Activated CD8-positive, alpha-beta T cell treated with anti-CD3 and anti-CD28 coated beads, Interleukin-2, amount 10 ng/mL, durations not matched to agents 7 days and 5 days (primary cell): ENCODE results near the gene SPART. TPM values are rescaled to one million over a fixed set of nuclear protein-coding genes. Genes with fewer than 3 reads are reported as not detected.

Experiments used
- ATAC-seq: fragments of 150-1000 bp; cut with Tn5 transposase; one replicate; pipeline ENCODE4 v1.10.0; 2021; ENCODE audit warnings: moderate library complexity
- CTCF ChIA-PET: fragments of 350-600 bp; sonication (Branson Sonifier 250); formaldehyde crosslinking; loops from one replicate; lab custom pipeline; 2021; ENCODE audit warnings: antibody characterized with exemption; lab: Charles Lee
- POLR2A ChIA-PET: fragments of 350-600 bp; sonication (Branson Sonifier 250); formaldehyde crosslinking; loops from one replicate; lab custom pipeline; 2021; ENCODE audit warnings: antibody characterized with exemption; lab: Charles Lee
- DNase-seq: peaks from one replicate; pipeline ENCODE4 v3.0.0-alpha.2; 2020
- H3K27ac Mint-ChIP-seq: one replicate; pipeline ENCODE4 v1.8.0; 2021; ENCODE audit warnings: mild to moderate bottlenecking, mixed read lengths
- H3K27me3 Mint-ChIP-seq: one replicate; pipeline ENCODE4 v1.8.0; 2021; ENCODE audit warnings: low read depth, mixed read lengths
- H3K36me3 Mint-ChIP-seq: one replicate; pipeline ENCODE4 v1.8.0; 2021; ENCODE audit warnings: low read depth, mixed read lengths
- H3K4me1 Mint-ChIP-seq: one replicate; pipeline ENCODE4 v1.8.0; 2021; ENCODE audit warnings: low read depth, mixed read lengths
- H3K4me3 Mint-ChIP-seq: one replicate; pipeline ENCODE4 v1.8.0; 2021; ENCODE audit warnings: mild to moderate bottlenecking, mixed read lengths
- H3K9me3 Mint-ChIP-seq: one replicate; pipeline ENCODE4 v1.8.0; 2022; ENCODE audit warnings: mixed read lengths; ENCODE audit not compliant: insufficient read depth
- total RNA-seq, 2 experiments: library from RNA; stranded (reverse); gene quantifications; one replicate each; pipeline ENCODE4 v1.2.3, GENCODE V29; 2021

The SPART gene
- 10 to 100 TPM; 16.3 to 16.6 TPM for total RNA-seq

- peak within 1 kb of the TSS; percentile 87 for H3K27ac Mint-ChIP-seq
- no peaks in the 10 kb centered on the region for H3K36me3 Mint-ChIP-seq
- H3K4me3 Mint-ChIP-seq = peak within 1 kb of the TSS; percentile 79
- H3K27me3 Mint-ChIP-seq = no peaks in the 10 kb centered on the region
- DNase-seq (peak; percentile 93), ATAC-seq (peak; percentile 93)
- H3K4me1 Mint-ChIP-seq = peaks cover 24% of the 10 kb centered on the region
- ChIA-PET CTCF (interaction anchor here (0.6 to 2.0 kb wide), 13 partner anchors 9 to 390 kb away, joined by 3 to 13 read pairs (median 4); no protein-coding TSS in a partner anchor), POLR2A (interaction anchor here (1.2 kb wide), 1 partner anchor 654 kb away, joined by 3 read pairs; the partner anchor contains the start of gene EXOSC8)
- no peaks in the 10 kb centered on the region for H3K9me3 Mint-ChIP-seq
Observed at GRCh38 chr13:36346222-36347083, at the start of gene SPART. SPART (minus strand) TSS chr13:36346394; CDS start chr13:36335830, 10,564 bp downstream.

- Mint-ChIP-seq H3K4me3 (no peak overlapping the region), H3K4me1 (no peaks in the 10 kb centered on the region), H3K27ac (no peak overlapping the region), H3K36me3 (no peaks in the 10 kb centered on the region), H3K27me3 (peaks cover 12% of the 10 kb centered on the region), H3K9me3 (no peaks in the 10 kb centered on the region)
- ChIA-PET CTCF (interaction anchor here (1.9 kb wide), 1 partner anchor 113 kb away, joined by 6 read pairs; no protein-coding TSS in a partner anchor), POLR2A (no interaction called here)
- ATAC-seq = no peak
- no peak for DNase-seq
Observed at GRCh38 chr13:36395280-36395679, 49.1 kb upstream of the SPART start.

GRCh38 chr13:36385489-36385888 lies 39.3 kb upstream of the SPART start:
- Mint-ChIP-seq H3K4me3 (no peak overlapping the region), H3K27ac (no peak overlapping the region), H3K4me1 (no peaks in the 10 kb centered on the region), H3K36me3 (no peaks in the 10 kb centered on the region), H3K9me3 (no peaks in the 10 kb centered on the region), H3K27me3 (no peaks in the 10 kb centered on the region)
- ChIA-PET POLR2A (no interaction called here), CTCF (no interaction called here)
- DNase-seq (no peak), ATAC-seq (no peak)

- DNase-seq (no peak), ATAC-seq (no peak)
- ChIA-PET POLR2A (no interaction called here), CTCF (no interaction called here)
- H3K9me3 Mint-ChIP-seq = no peaks in the 10 kb centered on the region
- no peaks in the 10 kb centered on the region for H3K27me3 Mint-ChIP-seq
- no peak overlapping the region for H3K4me3 Mint-ChIP-seq
- no peaks in the 10 kb centered on the region for H3K4me1 Mint-ChIP-seq
- H3K27ac Mint-ChIP-seq = no peak overlapping the region
- H3K36me3 Mint-ChIP-seq = no peaks in the 10 kb centered on the region
Observed at GRCh38 chr13:36382030-36382429, 35.8 kb upstream of the SPART start.

- no peak overlapping the region for H3K4me3 Mint-ChIP-seq
- ATAC-seq (no peak), DNase-seq (no peak)
- no peaks in the 10 kb centered on the region for H3K27me3 Mint-ChIP-seq
- H3K9me3 Mint-ChIP-seq = no peaks in the 10 kb centered on the region
- H3K36me3 Mint-ChIP-seq = no peaks in the 10 kb centered on the region
- H3K27ac Mint-ChIP-seq = no peak overlapping the region
- no peaks in the 10 kb centered on the region for H3K4me1 Mint-ChIP-seq
- POLR2A ChIA-PET = no interaction called here
- CTCF ChIA-PET = no interaction called here
Observed at GRCh38 chr13:36377826-36378468, 31.8 kb upstream of the SPART start.

- Mint-ChIP-seq H3K36me3 (no peaks in the 10 kb centered on the region), H3K27me3 (peaks cover 2% of the 10 kb centered on the region), H3K4me3 (no peak overlapping the region), H3K4me1 (no peaks in the 10 kb centered on the region), H3K9me3 (no peaks in the 10 kb centered on the region), H3K27ac (no peak overlapping the region)
- DNase-seq = no peak
- ChIA-PET CTCF (interaction anchor here (1.3 kb wide), 1 partner anchor 91 kb away, joined by 3 read pairs; no protein-coding TSS in a partner anchor), POLR2A (no interaction called here)
- no peak for ATAC-seq
Observed at GRCh38 chr13:36374063-36374462, 27.9 kb upstream of the SPART start.

- Mint-ChIP-seq H3K9me3 (no peaks in the 10 kb centered on the region), H3K27me3 (peaks cover 2% of the 10 kb centered on the region), H3K4me1 (no peaks in the 10 kb centered on the region), H3K36me3 (no peaks in the 10 kb centered on the region), H3K4me3 (no peak overlapping the region), H3K27ac (no peak overlapping the region)
- CTCF ChIA-PET = no interaction called here
- no peak for ATAC-seq
- POLR2A ChIA-PET = no interaction called here
- no peak for DNase-seq
Observed at GRCh38 chr13:36371185-36371584, 25.0 kb upstream of the SPART start.

GRCh38 chr13:36370108-36370429 lies 23.9 kb upstream of the SPART start:
- Mint-ChIP-seq H3K27ac (no peak overlapping the region), H3K27me3 (peaks cover 2% of the 10 kb centered on the region), H3K4me3 (no peak overlapping the region), H3K36me3 (no peaks in the 10 kb centered on the region), H3K4me1 (no peaks in the 10 kb centered on the region), H3K9me3 (no peaks in the 10 kb centered on the region)
- CTCF ChIA-PET = no interaction called here
- POLR2A ChIA-PET = no interaction called here
- ATAC-seq (no peak), DNase-seq (no peak)

- CTCF ChIA-PET = no interaction called here
Observed at GRCh38 chr13:36369268-36370107, 23.3 kb upstream of the SPART start.

GRCh38 chr13:36366031-36366430 lies 19.8 kb upstream of the SPART start:
- no peaks in the 10 kb centered on the region for H3K36me3 Mint-ChIP-seq
- H3K4me3 Mint-ChIP-seq = no peak overlapping the region
- peaks cover 5% of the 10 kb centered on the region for H3K27me3 Mint-ChIP-seq
- CTCF ChIA-PET = no interaction called here
- no peaks in the 10 kb centered on the region for H3K4me1 Mint-ChIP-seq
- H3K27ac Mint-ChIP-seq = no peak overlapping the region
- DNase-seq (no peak), ATAC-seq (no peak)
- no peaks in the 10 kb centered on the region for H3K9me3 Mint-ChIP-seq
- POLR2A ChIA-PET = no interaction called here

More at GRCh38 chr13:36369268-36370107, 23.3 kb upstream of the SPART start:
- H3K4me3 Mint-ChIP-seq = no peak overlapping the region
- DNase-seq (no peak), ATAC-seq (no peak)
- no peaks in the 10 kb centered on the region for H3K4me1 Mint-ChIP-seq
- peaks cover 4% of the 10 kb centered on the region for H3K27me3 Mint-ChIP-seq
- no peaks in the 10 kb centered on the region for H3K9me3 Mint-ChIP-seq
- H3K36me3 Mint-ChIP-seq = no peaks in the 10 kb centered on the region
- POLR2A ChIA-PET = no interaction called here
- no peak overlapping the region for H3K27ac Mint-ChIP-seq

GRCh38 chr13:36363366-36363863 lies 17.2 kb upstream of the SPART start:
- no peak for DNase-seq
- no peak for ATAC-seq
- no peaks in the 10 kb centered on the region for H3K9me3 Mint-ChIP-seq
- no peak overlapping the region for H3K4me3 Mint-ChIP-seq
- CTCF ChIA-PET = interaction anchor here (0.7 kb wide), 1 partner anchor 467 kb away, joined by 4 read pairs; no protein-coding TSS in a partner anchor
- H3K4me1 Mint-ChIP-seq = no peaks in the 10 kb centered on the region
- POLR2A ChIA-PET = interaction anchor here (0.6 kb wide), 1 partner anchor 113 kb away, joined by 3 read pairs; no protein-coding TSS in a partner anchor
- no peaks in the 10 kb centered on the region for H3K36me3 Mint-ChIP-seq
- no peak overlapping the region for H3K27ac Mint-ChIP-seq
- peaks cover 5% of the 10 kb centered on the region for H3K27me3 Mint-ChIP-seq
